K562 (cell line): ENCODE measurements around the gene CALM1. TPM values are rescaled to one million over a fixed set of nuclear protein-coding genes. Genes with fewer than 3 reads are reported as not detected.

Experiments
- ATAC-seq: fragments of 200-7000 bp; cut with Tn5 transposase; 3 replicates; pipeline ENCODE4 v1.9.1; 2020; ENCODE audit warnings: moderate library complexity
- BruUV-seq: library from RNA; stranded (reverse); fragments of 400-500 nt; replicated peaks from 2 replicates; lab custom pipeline; 2021; lab: Mats Ljungman, UMichigan
- CTCF ChIA-PET: fragments of 300-600 bp; formaldehyde crosslinking; extraction: SDS; loops from one replicate; lab custom pipeline; 2021; ENCODE audit warnings: low intra/inter-chr PET ratio; lab: Yijun Ruan, JAX
- POLR2A ChIA-PET: fragments of 300-600, 350-650 bp; sonication (Branson Sonifier 250); formaldehyde crosslinking; extraction: SDS; loops from one replicate; lab custom pipeline; 2021; ENCODE audit warnings: antibody characterized with exemption, inconsistent platforms; lab: Yijun Ruan, JAX
- DNase-seq, 4 experiments: peaks; one replicate each; pipeline versions ENCODE4 v3.0.0 to v3.0.0-alpha.2; 2011 to 2018; ENCODE audit warnings: low spot score in 3 of 4, mixed read lengths in 3 of 4; ENCODE audit errors: extremely low read depth in 1 of 4
- FAIRE-seq: peaks from 2 replicates; lab custom pipeline; 2011; peaks lifted over from hg19 to GRCh38; lab: Jason Lieb, UNC
- H2AFZ ChIP-seq: 2 replicates; pipeline ENCODE4 v1.6.0; 2011; ENCODE audit warnings: low read depth, low read length, control low read depth, inconsistent platforms
- H3K27ac ChIP-seq: fragments of 200-600 bp; 3 replicates; pipeline ENCODE4 v1.8.0; 2011; ENCODE audit warnings: low read depth, mild to moderate bottlenecking, control low read depth, inconsistent platforms, low read length, moderate library complexity, mixed read lengths; ENCODE audit errors: extremely low read depth
- H3K27me3 ChIP-seq, 2 experiments: fragments of 300-600 bp in 1 of 2; 2 replicates in 1 of 2; 3 replicates in 1 of 2; pipeline versions ENCODE4 v1.6.0 to v1.8.0; 2011; ENCODE audit warnings: inconsistent platforms in 2 of 2, low read length in 2 of 2, mild to moderate bottlenecking in 1 of 2, mixed read lengths in 1 of 2, moderate library complexity in 1 of 2; ENCODE audit not compliant: control insufficient read depth in 2 of 2, insufficient read depth in 2 of 2
- H3K36me3 ChIP-seq: fragments of 300-600 bp; 3 replicates; pipeline ENCODE4 v1.8.0; 2011; ENCODE audit warnings: mild to moderate bottlenecking, low read length, inconsistent platforms; ENCODE audit not compliant: control insufficient read depth, insufficient read depth
- H3K4me1 ChIP-seq, 2 experiments: fragments of 200-600 bp in 1 of 2; replicated peaks in 1 of 2; 2 replicates in 1 of 2; 3 replicates in 1 of 2; pipeline versions ENCODE4 v1.5.1 to v1.8.0; 2011; ENCODE audit warnings: inconsistent platforms in 2 of 2, low read length in 2 of 2, mild to moderate bottlenecking in 1 of 2, mixed read lengths in 1 of 2, moderate library complexity in 1 of 2; ENCODE audit not compliant: control insufficient read depth in 2 of 2, insufficient read depth in 2 of 2
- H3K4me2 ChIP-seq: 2 replicates; pipeline ENCODE4 v1.6.1; 2011; ENCODE audit warnings: low read length, control low read depth, inconsistent platforms, mixed read lengths; ENCODE audit not compliant: insufficient read depth
- H3K4me3 ChIP-seq: fragments of 200-600 bp; sonication (generic), shearing (Covaris generic); 2 replicates; pipeline ENCODE4 v1.5.1; 2016; ENCODE audit warnings: control low read depth, inconsistent platforms
- H3K79me2 ChIP-seq: fragments of 200-600 bp; 3 replicates; pipeline ENCODE4 v1.8.0; 2011; ENCODE audit warnings: low read length, inconsistent platforms; ENCODE audit not compliant: control insufficient read depth, insufficient read depth
- H3K9ac ChIP-seq, 2 experiments: 2 replicates each; pipeline versions ENCODE4 v1.6.0 to v1.6.1; 2011; ENCODE audit warnings: low read depth in 2 of 2, low read length in 2 of 2, control low read depth in 1 of 2, inconsistent platforms in 1 of 2, mild to moderate bottlenecking in 1 of 2, mixed read lengths in 1 of 2; ENCODE audit not compliant: insufficient read depth in 1 of 2
- H3K9me1 ChIP-seq: one replicate; pipeline ENCODE4 v1.6.0; 2011; ENCODE audit warnings: inconsistent platforms, mild to moderate bottlenecking, low read length, moderate library complexity; ENCODE audit not compliant: control insufficient read depth, insufficient read depth
- H3K9me3 ChIP-seq: replicated peaks from 2 replicates; pipeline ENCODE4 v1.5.1; 2011; ENCODE audit warnings: low read depth, low read length, inconsistent platforms; ENCODE audit not compliant: control insufficient read depth, insufficient read depth
- H4K20me1 ChIP-seq: replicated peaks from 2 replicates; pipeline ENCODE4 v1.6.1; 2011; ENCODE audit warnings: low read length, inconsistent platforms, mixed read lengths; ENCODE audit not compliant: control insufficient read depth, insufficient read depth
- BRD9 ChIP-seq: fragments of 450-650 bp; IDR thresholded peaks from 2 replicates; pipeline ENCODE4 v1.6.1; 2018; ENCODE audit warnings: low read depth; ENCODE audit not compliant: partially characterized antibody
- CHAMP1 ChIP-seq: fragments of 450-650 bp; IDR thresholded peaks from 2 replicates; pipeline ENCODE4 v1.6.1; 2016; ENCODE audit warnings: mild to moderate bottlenecking
- CREB5 ChIP-seq: fragments of 250-450 bp; sonication (Bioruptor Pico); IDR thresholded peaks from 2 replicates; pipeline ENCODE4 v1.5.0; 2020; ENCODE audit warnings: mild to moderate bottlenecking
- GMEB1 ChIP-seq: fragments of 250-450 bp; sonication (Bioruptor Pico); IDR thresholded peaks from 2 replicates; pipeline ENCODE4 v1.4.0; 2020; ENCODE audit warnings: mild to moderate bottlenecking
- HSF4 ChIP-seq: fragments of 250-450 bp; sonication (Bioruptor Pico); IDR thresholded peaks from 2 replicates; pipeline ENCODE4 v2.1.2; 2022; ENCODE audit warnings: mild to moderate bottlenecking, moderate library complexity, borderline replicate concordance
- POLR2B ChIP-seq: fragments of 450-650 bp; IDR thresholded peaks from 2 replicates; pipeline ENCODE4 v1.6.1; 2018; ENCODE audit warnings: low read depth; ENCODE audit not compliant: partially characterized antibody
- TGIF2 ChIP-seq: sonication (generic); formaldehyde crosslinking; IDR thresholded peaks from 2 replicates; pipeline ENCODE4 v1.8.1; 2022; ENCODE audit warnings: mild to moderate bottlenecking, missing genetic modification reagents, moderate library complexity
- ZNF589 ChIP-seq: fragments of 200-800 bp; sonication (Bioruptor generic); IDR thresholded peaks from 2 replicates; pipeline ENCODE4 v1.6.1; 2016; ENCODE audit warnings: low read depth, missing genetic modification characterization, missing compliant biosample characterization
- WGBS: fragments of 100-300 bp; shearing (Covaris generic); methylation state at CpG from one replicate; pipeline ENCODE4 v1.1.6; 2016; ENCODE audit warnings: low coverage, mixed read lengths; ENCODE audit not compliant: insufficient coverage; ENCODE audit errors: missing lambda C conversion rate; 5-methylcytosine and 5-hydroxymethylcytosine counted together
- in situ Hi-C: fragments of 300-500 bp; cut with MboI; formaldehyde crosslinking; loops from 4 replicates; pipeline ENCODE4 v1.15.0; 2018; ENCODE audit warnings: inconsistent platforms, mixed read lengths
- intact Hi-C: fragments of 100-400 bp; cut with micrococcal nuclease; formaldehyde crosslinking; loops from 2 replicates; pipeline ENCODE4 v1.14.2; 2022
- polyA plus RNA-seq, 8 experiments: library from polyadenylated mRNA; depleted of rRNA in 4 of 8; stranded (reverse) in 5 of 8; unstranded in 3 of 8; fragments of >200 nt; fragmentation: Nextera tagmentation in 2 of 8; fragmentation: Illumina TruSeq in 1 of 8; extraction: Ambion mirVana in 2 of 8; extraction: Trizol in 1 of 8; gene quantifications; 2 replicates each; pipeline versions ENCODE4 v1.2.1 to v1.2.3, GENCODE V29; 2011 to 2014; ENCODE audit warnings: inconsistent platforms in 1 of 8, missing spikeins in 1 of 8
- total RNA-seq, 7 experiments: library from RNA; depleted of rRNA in 6 of 7; stranded (reverse); fragments of >200 nt in 6 of 7; fragmentation: Illumina TruSeq in 2 of 7; extraction: Trizol in 2 of 7; gene quantifications; 2 replicates each; pipeline versions ENCODE4 v1.2.1 to v1.2.3, GENCODE V29; 2011 to 2021; ENCODE audit warnings: low replicate concordance in 1 of 7
- TF ChIP-seq, protein P1 (sequence below): fragments of 250-450 bp; sonication (Bioruptor Pico); IDR thresholded peaks from 2 replicates; pipeline ENCODE4 v1.8.0; 2022; ENCODE audit warnings: inconsistent platforms, mild to moderate bottlenecking, moderate library complexity, borderline replicate concordance

The CALM1 gene
- total and polyA plus RNA-seq, 9 of the 15 experiments (the other 6 are each of a cell fraction or from before 2014, with no cell fraction given) = 48.0 to 269 (median 158) TPM

GRCh38 chr14:90383126-90383730 lies 13.6 kb upstream of the CALM1 start (continued):
- TF ChIP-seq HSF4 (CRISPR knock-in tag) (no peak), ZNF589 (CRISPR knock-in tag) (no peak), TGIF2 (CRISPR knock-in tag) (no peak), CHAMP1 (peak; percentile 95)

GRCh38 chr14:90383731-90384542 lies 12.9 kb upstream of the CALM1 start:
- peak overlapping the region; percentile 35 for H3K4me3 ChIP-seq
- in situ Hi-C loops (no loop called here), intact Hi-C loops (loop anchor here (1.0 to 5.0 kb wide), 2 partner anchors 53 to 423 kb away; partner anchors contain the start of gene NRDE2)
- FAIRE-seq (peak; percentile 72), DNase-seq (peak; percentile 24 to 65 (median 36)), ATAC-seq (peak; percentile 71)
- H3K27me3 ChIP-seq = no peaks in the 10 kb centered on the region
- CTCF ChIA-PET = interaction anchor here (0.7 kb wide), 1 partner anchor 62 kb away, joined by 3 read pairs; no protein-coding TSS in a partner anchor
- peak overlapping the region; percentile 88 for H2AFZ ChIP-seq
- no peaks in the 10 kb centered on the region for H3K79me2 ChIP-seq
- no peaks in the 10 kb centered on the region for H3K9me1 ChIP-seq
- H4K20me1 ChIP-seq = no peaks in the 10 kb centered on the region
- BruUV-seq = TSS peak; percentile 96
- POLR2A ChIA-PET = interaction anchor here (0.6 to 3.2 kb wide), 8 partner anchors 9 to 413 kb away, joined by 3 to 29 read pairs (median 4); partner anchors contain the start of gene CALM1
- peak overlapping the region; percentile 96 for H3K27ac ChIP-seq
- H3K4me1 ChIP-seq = peaks cover 20 to 29% of the 10 kb centered on the region in 2 experiments
- peak overlapping the region; percentile 87 for H3K4me2 ChIP-seq
- no peaks in the 10 kb centered on the region for H3K36me3 ChIP-seq
- 4% methylated on average over 33 of the region's 37 CpGs for WGBS
- H3K9me3 ChIP-seq = no peaks in the 10 kb centered on the region
- peak overlapping the region; percentile 93 to 94 for H3K9ac ChIP-seq
- no peak for TF ChIP-seq GMEB1 (CRISPR knock-in tag)
- TF ChIP-seq BRD9 = no peak
- TF ChIP-seq CREB5 (CRISPR knock-in tag) = no peak
- TF ChIP-seq, protein P1, sequence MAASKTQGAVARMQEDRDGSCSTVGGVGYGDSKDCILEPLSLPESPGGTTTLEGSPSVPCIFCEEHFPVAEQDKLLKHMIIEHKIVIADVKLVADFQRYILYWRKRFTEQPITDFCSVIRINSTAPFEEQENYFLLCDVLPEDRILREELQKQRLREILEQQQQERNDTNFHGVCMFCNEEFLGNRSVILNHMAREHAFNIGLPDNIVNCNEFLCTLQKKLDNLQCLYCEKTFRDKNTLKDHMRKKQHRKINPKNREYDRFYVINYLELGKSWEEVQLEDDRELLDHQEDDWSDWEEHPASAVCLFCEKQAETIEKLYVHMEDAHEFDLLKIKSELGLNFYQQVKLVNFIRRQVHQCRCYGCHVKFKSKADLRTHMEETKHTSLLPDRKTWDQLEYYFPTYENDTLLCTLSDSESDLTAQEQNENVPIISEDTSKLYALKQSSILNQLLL (CRISPR knock-in tag) = no peak
- peak; percentile 4 for TF ChIP-seq POLR2B
